Gastroesophageal sphincter (tissue), 3 donors: ENCODE measurements around the gene TTC8.

Experiments
- EP300 ChIP-seq: sonication (generic); formaldehyde crosslinking; IDR thresholded peaks from one replicate; pipeline ENCODE4 v1.6.1; 2017; ENCODE audit warnings: antibody characterized with exemption, mild to moderate bottlenecking
- POLR2A ChIP-seq, 2 donors: fragments of 450-650 bp; IDR thresholded peaks; one replicate each; pipeline ENCODE4 v1.6.1; 2017; ENCODE audit warnings: antibody characterized with exemption in 2 of 2, mild to moderate bottlenecking in 2 of 2, moderate library complexity in 1 of 2
- POLR2AphosphoS5 ChIP-seq: sonication (generic); formaldehyde crosslinking; IDR thresholded peaks from one replicate; pipeline ENCODE4 v1.6.1; 2017; ENCODE audit warnings: antibody characterized with exemption
- TF ChIP-seq, protein P1 (sequence below), 4 experiments: fragments of 200-600 bp in 2 of 4; fragments of 450-650 bp in 2 of 4; sonication (generic) in 1 of 4; IDR thresholded peaks; one replicate each; pipeline ENCODE4 v1.5.1; 2017 to 2019; ENCODE audit warnings: antibody characterized with exemption in 4 of 4, mild to moderate bottlenecking in 2 of 4, moderate library complexity in 2 of 4

DNA sequence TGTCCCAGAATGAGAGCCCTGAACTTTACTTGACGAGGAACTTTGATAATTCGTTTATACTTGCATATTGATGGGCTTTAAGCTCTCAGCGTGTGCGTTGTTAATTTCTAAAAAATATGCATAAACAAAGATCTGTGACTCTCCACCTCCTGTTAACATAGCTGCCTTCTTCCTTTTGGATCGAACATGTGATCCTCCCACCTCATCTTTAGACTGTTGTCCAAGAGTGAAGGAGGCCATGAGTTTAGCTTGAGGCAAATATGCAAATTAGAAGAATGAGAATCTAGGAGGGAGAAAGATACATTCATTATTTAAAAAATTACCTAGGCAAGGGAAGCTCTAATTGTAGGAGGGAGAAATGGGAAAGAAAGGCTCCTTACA is 617 bp downstream of the TTC8 start:
- no peak for TF ChIP-seq POLR2AphosphoS5
- no peak for TF ChIP-seq POLR2A (IDR thresholded peaks at IDR 0.05)
- TF ChIP-seq, protein P1, sequence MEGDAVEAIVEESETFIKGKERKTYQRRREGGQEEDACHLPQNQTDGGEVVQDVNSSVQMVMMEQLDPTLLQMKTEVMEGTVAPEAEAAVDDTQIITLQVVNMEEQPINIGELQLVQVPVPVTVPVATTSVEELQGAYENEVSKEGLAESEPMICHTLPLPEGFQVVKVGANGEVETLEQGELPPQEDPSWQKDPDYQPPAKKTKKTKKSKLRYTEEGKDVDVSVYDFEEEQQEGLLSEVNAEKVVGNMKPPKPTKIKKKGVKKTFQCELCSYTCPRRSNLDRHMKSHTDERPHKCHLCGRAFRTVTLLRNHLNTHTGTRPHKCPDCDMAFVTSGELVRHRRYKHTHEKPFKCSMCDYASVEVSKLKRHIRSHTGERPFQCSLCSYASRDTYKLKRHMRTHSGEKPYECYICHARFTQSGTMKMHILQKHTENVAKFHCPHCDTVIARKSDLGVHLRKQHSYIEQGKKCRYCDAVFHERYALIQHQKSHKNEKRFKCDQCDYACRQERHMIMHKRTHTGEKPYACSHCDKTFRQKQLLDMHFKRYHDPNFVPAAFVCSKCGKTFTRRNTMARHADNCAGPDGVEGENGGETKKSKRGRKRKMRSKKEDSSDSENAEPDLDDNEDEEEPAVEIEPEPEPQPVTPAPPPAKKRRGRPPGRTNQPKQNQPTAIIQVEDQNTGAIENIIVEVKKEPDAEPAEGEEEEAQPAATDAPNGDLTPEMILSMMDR (IDR thresholded peaks at IDR 0.05), result no peak
- TF ChIP-seq EP300, result no peak
